Measurements from ENCODE around the gene RABAC1. TPM values are rescaled to one million over a fixed set of nuclear protein-coding genes. Genes with fewer than 3 reads are reported as not detected.

Gene RABAC1
- total and polyA plus RNA-seq, 2 of the 4 experiments (the other 2 are of a cell fraction) = 117 to 276 TPM

- TF ChIP-seq CEBPB (IDR thresholded peaks at IDR 0.05; ENCODE audit: low read depth, low read length) = no peak
Measured at GRCh38 chr19:41951686-41952172, 7.4 kb downstream of the RABAC1 start (continued).

GRCh38 chr19:41947091-41947490 lies 12.0 kb downstream of the RABAC1 start:
- no peak for ATAC-seq (ENCODE audit: low read depth)
- Histone ChIP-seq H3K14ac (replicated peaks; ENCODE audit: low read depth, low read length) (no peak overlapping the region), H2AK9ac (replicated peaks; ENCODE audit: low read depth, low read length, poor library complexity) (no peak overlapping the region), H3K9ac (ENCODE audit: low read depth, low read length) (no peak overlapping the region), H3K18ac (ENCODE audit: low read depth, low read length) (no peak overlapping the region), H3K4me1 (ENCODE audit: control insufficient read depth, insufficient read depth, low read length) (0 out of 2 replicates have a peak, but pooled peaks cover 2% of the 10 kb centered on the region), H3K4ac (ENCODE audit: low read depth, low read length) (no peak overlapping the region), H3K4me3 (ENCODE audit: insufficient read depth, low read depth, low read length) (no peak overlapping the region), H2AFZ (replicated peaks; ENCODE audit: low read length, poor library complexity) (no peak overlapping the region), H2BK120ac (ENCODE audit: low read depth, low read length) (no peak overlapping the region), H3K27me3 (ENCODE audit: control insufficient read depth, insufficient read depth, low read length) (no peaks in the 10 kb centered on the region), H3K27ac (ENCODE audit: insufficient read depth, low read length) (no peak overlapping the region), H4K20me1 (ENCODE audit: insufficient read depth, low read length) (no peaks in the 10 kb centered on the region), H2BK5ac (ENCODE audit: low read depth, low read length, poor library complexity, severe bottlenecking) (no peak overlapping the region), H2BK15ac (ENCODE audit: low read depth, low read length) (no peak overlapping the region), H3K56ac (ENCODE audit: extremely low read depth, insufficient read depth, low read length) (no peak overlapping the region), H3K79me1 (ENCODE audit: low read depth in 1 of 2, low read length in 2 of 2) (no peaks in the 10 kb centered on the region), H3K4me2 (ENCODE audit: low read depth, low read length) (no peak overlapping the region), H2BK20ac (ENCODE audit: low read depth, low read length) (no peak overlapping the region), H4K91ac (ENCODE audit: insufficient read depth, low read depth, low read length) (no peak overlapping the region), H3K36me3 (ENCODE audit: control insufficient read depth, insufficient read depth, low read length) (no peaks in the 10 kb centered on the region), H4K8ac (ENCODE audit: low read depth in 2 of 2, low read length in 2 of 2) (no peak overlapping the region), H3K23ac (ENCODE audit: low read depth, low read length) (no peak overlapping the region), H4K5ac (ENCODE audit: low read depth, low read length) (no peak overlapping the region), H3K9me1 (ENCODE audit: insufficient read depth, low read length) (no peaks in the 10 kb centered on the region; the same call in 1 of the 2 replicates), H3K9me3 (ENCODE audit: control insufficient read depth, insufficient read depth, low read length) (no peaks in the 10 kb centered on the region), H2AK5ac (ENCODE audit: low read depth, low read length) (no peak overlapping the region)
- dilution Hi-C loops (cut with HindIII; ENCODE audit: low sequenced_read_pairs, unreplicated experiment) = no loop called here
- ChIA-PET POLR2A (ENCODE audit: unreplicated experiment) (no interaction called here), CTCF (interaction anchor here (2.2 kb wide), 1 partner anchor 12 kb away, joined by 5 read pairs; the partner anchor contains the start of gene RABAC1)
- no CpG with 5 or more reads among the region's 3 CpGs for WGBS, 2 experiments (ENCODE audit: extremely low coverage in 2 of 2, insufficient read length in 1 of 2)
- in situ Hi-C loops (cut with MboI; ENCODE audit: low sequenced_read_pairs) = loop anchor here (5.0 kb wide), 1 partner anchor 65 kb away; the partner anchor contains the start of gene ARHGEF1
- no peak for TF ChIP-seq CHD1 (IDR thresholded peaks at IDR 0.05; ENCODE audit: low read depth, low read length)
- no peak for TF ChIP-seq BHLHE40 (IDR thresholded peaks at IDR 0.05; ENCODE audit: low read depth, low read length)
- TF ChIP-seq MAZ (IDR thresholded peaks at IDR 0.05; ENCODE audit: borderline replicate concordance, low read depth, low read length) = no peak
- TF ChIP-seq USF2 (IDR thresholded peaks at IDR 0.05; ENCODE audit: low read depth, low read length) = no peak
- no peak for TF ChIP-seq CEBPB (IDR thresholded peaks at IDR 0.05; ENCODE audit: low read depth, low read length)
- TF ChIP-seq SMC3 (IDR thresholded peaks at IDR 0.05; ENCODE audit: low read depth, low read length) = no peak
- no peak for TF ChIP-seq POLR2A (IDR thresholded peaks at IDR 0.05; ENCODE audit: low read depth, low read length)
- no peak for TF ChIP-seq RAD21 (IDR thresholded peaks at IDR 0.05; ENCODE audit: low read length)
- no peak for TF ChIP-seq ELK1 (IDR thresholded peaks at IDR 0.05; ENCODE audit: borderline replicate concordance, low read depth, low read length)
- TF ChIP-seq RFX5 (IDR thresholded peaks at IDR 0.05; ENCODE audit: low read depth, low read length) = no peak
- TF ChIP-seq CTCF (conservative IDR thresholded peaks at IDR 0.05; ENCODE audit: low read depth, low read length) = no peak
- TF ChIP-seq MXI1 (IDR thresholded peaks at IDR 0.05; ENCODE audit: borderline replicate concordance, low read depth, low read length) = no peak
- no peak for TF ChIP-seq RCOR1 (IDR thresholded peaks at IDR 0.05; ENCODE audit: insufficient replicate concordance, low read length)
- no peak for DNase-seq
- no TSS peak for BruUV-seq (replicated peaks)
- intact Hi-C loops (cut with micrococcal nuclease) = no loop called here

Data from IMR-90 (cell line).